Smooth muscle cell of bladder (primary cell): ENCODE measurements around the gene IFITM2. TPM values are rescaled to one million over a fixed set of nuclear protein-coding genes. Genes with fewer than 3 reads are reported as not detected.

Source experiments
- total RNA-seq: library from RNA; depleted of rRNA; stranded (reverse); fragments of >200 nt; gene quantifications from 2 replicates; pipeline ENCODE4 v1.2.3, GENCODE V29; 2014

Gene IFITM2
- total RNA-seq: 57.8 and 90.5 TPM in 2 replicates

GRCh38 chr11:307766-308708 lies at the start of gene IFITM2:
TSS of gene IFITM2 (plus strand) at chr11:307816. CDS start at chr11:308193, 377 bp downstream.

DNA sequence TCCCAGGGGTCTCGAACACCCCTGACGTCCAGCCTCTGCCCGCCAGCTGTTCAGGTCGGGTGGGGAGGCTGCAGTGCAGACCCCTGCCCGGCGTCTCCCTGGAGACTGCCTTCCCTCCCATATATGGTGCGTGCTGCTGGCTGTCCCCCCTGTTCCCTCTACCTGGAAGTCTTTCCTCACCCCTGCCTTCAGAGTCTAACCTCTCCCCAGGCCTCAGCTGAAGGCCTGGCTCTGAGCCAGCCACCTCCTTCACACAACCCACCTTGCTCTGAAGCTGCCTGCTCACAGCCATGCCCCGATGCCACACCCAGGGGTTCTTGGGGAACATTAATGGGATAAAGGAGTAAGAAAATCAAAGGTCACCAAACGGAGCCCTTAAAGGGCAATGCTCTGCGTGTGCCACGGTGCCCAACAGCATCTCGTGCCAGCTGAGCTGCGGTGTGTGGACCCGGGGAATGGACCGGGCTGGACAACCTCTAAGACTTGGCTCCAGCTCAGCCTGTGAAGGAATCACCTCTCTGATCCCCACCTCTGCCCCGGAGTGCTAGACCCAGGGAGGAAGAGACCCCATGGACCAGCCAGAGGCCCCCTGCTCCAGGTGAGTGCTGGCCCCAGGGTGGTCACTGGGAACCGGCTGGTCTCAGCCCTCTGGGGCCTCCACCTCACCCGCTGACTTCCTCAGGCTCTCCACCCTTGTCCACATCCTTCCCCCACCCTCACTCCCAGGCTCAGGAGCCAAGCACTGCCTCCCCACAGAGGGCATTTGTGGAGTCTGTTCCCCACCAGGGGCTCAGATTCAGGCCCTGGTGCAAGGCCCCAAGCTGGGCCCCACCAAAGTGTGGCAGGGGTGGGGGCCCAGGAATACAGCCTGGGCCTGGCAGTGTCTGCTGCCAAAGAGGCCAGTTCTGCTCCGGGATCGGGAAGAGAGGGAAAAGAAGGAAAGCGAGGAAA lies 29.3 kb upstream of the IFITM2 start, which contains the start of gene NLRP6:
Gene NLRP6, plus strand, starts transcription at position 407 of the 951 bp plus-strand sequence. Its CDS starts 163 bp downstream, at position 570.

GRCh38 chr11:288478-289397 lies 18.9 kb upstream of the IFITM2 start, which contains the start of gene PGGHG:
TSS of gene PGGHG (plus strand) at chr11:289126. CDS start at chr11:289817, 691 bp downstream.

DNA sequence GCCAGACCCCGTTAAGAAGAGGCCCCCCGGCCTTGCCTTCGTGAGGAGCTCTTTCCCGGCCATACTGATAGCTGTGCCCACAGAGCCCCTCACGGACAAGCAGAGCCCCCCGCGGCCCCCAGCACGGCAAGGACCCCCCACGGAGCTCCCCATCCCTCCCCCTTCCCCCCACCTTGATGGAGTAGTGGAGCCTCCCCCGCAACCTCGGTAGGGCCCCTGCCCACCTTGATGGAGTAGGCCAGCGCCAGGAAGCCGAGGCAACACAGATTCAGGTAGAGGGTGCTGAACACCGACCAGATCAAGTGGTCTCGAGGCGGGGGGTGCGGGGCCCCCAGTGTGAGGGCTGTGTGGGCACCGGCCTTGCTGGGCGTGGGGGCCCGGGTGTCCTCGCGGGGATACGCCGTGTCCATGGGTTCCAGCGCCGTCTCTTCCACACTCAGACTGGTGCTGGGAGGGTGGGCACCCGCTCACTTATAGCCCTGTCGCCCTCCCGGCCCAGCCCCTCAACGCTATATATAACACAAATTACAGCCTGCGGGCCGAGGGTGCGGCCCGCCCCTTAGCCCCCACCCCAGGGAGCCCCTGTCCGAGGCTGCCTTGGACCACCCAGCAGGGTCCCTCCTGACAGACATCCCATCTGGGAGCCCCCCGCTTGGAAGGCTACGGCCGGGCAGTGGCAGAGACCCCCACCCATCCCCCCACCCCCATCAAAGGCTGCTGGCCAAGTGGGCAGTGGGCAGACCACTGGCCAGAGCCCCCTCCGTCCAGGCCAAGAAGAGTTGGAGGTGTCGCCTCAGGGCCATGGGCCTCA lies 8.3 kb upstream of the IFITM2 start, which contains the start of gene IFITM5:
Gene IFITM5, minus strand, starts transcription at position 446 of the 811 bp plus-strand sequence. Its CDS starts 36 bp downstream, at position 410.

DNA sequence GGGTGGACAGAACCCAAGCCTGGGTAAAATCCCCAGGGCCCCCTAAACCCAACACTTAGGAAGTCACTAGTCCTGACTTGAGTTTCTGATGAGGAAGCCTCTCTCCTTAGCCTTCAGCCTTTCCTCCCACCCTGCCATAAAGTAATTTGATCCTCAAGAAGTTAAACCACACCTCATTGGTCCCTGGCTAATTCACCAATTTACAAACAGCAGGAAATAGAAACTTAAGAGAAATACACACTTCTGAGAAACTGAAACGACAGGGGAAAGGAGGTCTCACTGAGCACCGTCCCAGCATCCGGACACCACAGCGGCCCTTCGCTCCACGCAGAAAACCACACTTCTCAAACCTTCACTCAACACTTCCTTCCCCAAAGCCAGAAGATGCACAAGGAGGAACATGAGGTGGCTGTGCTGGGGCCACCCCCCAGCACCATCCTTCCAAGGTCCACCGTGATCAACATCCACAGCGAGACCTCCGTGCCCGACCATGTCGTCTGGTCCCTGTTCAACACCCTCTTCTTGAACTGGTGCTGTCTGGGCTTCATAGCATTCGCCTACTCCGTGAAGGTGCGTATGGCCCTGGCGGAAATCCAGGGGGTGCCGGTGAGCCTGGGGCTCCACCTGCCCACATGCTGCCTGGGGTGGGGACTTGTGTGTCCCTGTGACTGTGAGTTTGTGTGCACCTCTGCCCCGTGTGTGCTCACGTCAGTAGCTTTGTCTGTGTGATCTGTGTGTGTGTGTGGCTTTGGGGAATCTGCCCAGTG lies 6.4 kb downstream of the IFITM2 start, which contains the start of gene IFITM1:
Gene IFITM1, plus strand, starts transcription at position 254 of the 767 bp plus-strand sequence. Its CDS starts 131 bp downstream, at position 385.

Other genes with a start within 250 kb of the IFITM2 start
- not detected in 2 replicates for gene SCGB1C1, start 114.7 kb upstream of the IFITM2 start, total RNA-seq
- gene BET1L, start 100.4 kb upstream of the IFITM2 start, total RNA-seq: 15.8 and 19.8 TPM in 2 replicates
- gene RIC8A, start 100.1 kb upstream of the IFITM2 start, total RNA-seq: 155 and 193 TPM in 2 replicates
- 5.8 and 10.2 TPM in 2 replicates for gene SIRT3, start 71.5 kb upstream of the IFITM2 start, total RNA-seq
- gene PSMD13, start 70.8 kb upstream of the IFITM2 start, total RNA-seq: 139 and 151 TPM in 2 replicates
- gene NLRP6, start 29.4 kb upstream of the IFITM2 start, total RNA-seq: not detected in 2 replicates
- gene PGGHG, start 18.7 kb upstream of the IFITM2 start, total RNA-seq: 7.5 and 14.0 TPM in 2 replicates
- not detected in 2 replicates for gene IFITM5, start 8.3 kb upstream of the IFITM2 start, total RNA-seq
- 49.6 and 79.5 TPM in 2 replicates for gene IFITM1, start 6.2 kb downstream of the IFITM2 start, total RNA-seq
- 75.0 and 101 TPM in 2 replicates for gene IFITM3, start 13.0 kb downstream of the IFITM2 start, total RNA-seq
- 1.9 and 3.6 TPM in 2 replicates for gene B4GALNT4, start 61.7 kb downstream of the IFITM2 start, total RNA-seq
- 1.3 and 1.6 TPM in 2 replicates for gene PKP3, start 86.4 kb downstream of the IFITM2 start, total RNA-seq
- gene SIGIRR, start 107.2 kb downstream of the IFITM2 start, total RNA-seq: 13.1 and 13.8 TPM in 2 replicates
- gene ANO9, start 134.2 kb downstream of the IFITM2 start, total RNA-seq: not detected in 2 replicates
- 30.9 and 42.6 TPM in 2 replicates for gene PTDSS2, start 142.5 kb downstream of the IFITM2 start, total RNA-seq
- 296 and 361 TPM in 2 replicates for gene RNH1, start 199.4 kb downstream of the IFITM2 start, total RNA-seq
- 66.3 and 70.2 TPM in 2 replicates for gene HRAS, start 227.8 kb downstream of the IFITM2 start, total RNA-seq
- 0.55 and 0.85 TPM in 2 replicates for gene LRRC56, start 229.7 kb downstream of the IFITM2 start, total RNA-seq